WTC11 (cell line): ENCODE measurements around the gene NEUROG2. TPM values are rescaled to one million over a fixed set of nuclear protein-coding genes. Genes with fewer than 3 reads are reported as not detected.

Source experiments
- ATAC-seq: fragments of 200-7000 bp; cut with Tn5 transposase; 2 replicates; pipeline ENCODE4 v1.10.0; 2021; ENCODE audit warnings: mild to moderate bottlenecking, moderate library complexity
- CTCF ChIA-PET: fragments of 300-600 bp; sonication (Branson Sonifier 250); formaldehyde crosslinking; loops from one replicate; lab custom pipeline; 2021; ENCODE audit warnings: antibody characterized with exemption; lab: Charles Lee
- POLR2A ChIA-PET: fragments of 350-600 bp; sonication (Branson Sonifier 250); formaldehyde crosslinking; loops from one replicate; lab custom pipeline; 2021; ENCODE audit warnings: antibody characterized with exemption; lab: Charles Lee
- DNase-seq: peaks from one replicate; pipeline ENCODE4 v3.0.0; 2021; ENCODE audit warnings: low spot score
- H3K27ac Mint-ChIP-seq: 2 replicates; pipeline ENCODE4 v1.8.0; 2021; ENCODE audit warnings: mixed read lengths
- H3K27me3 Mint-ChIP-seq: 2 replicates; pipeline ENCODE4 v1.8.0; 2021; ENCODE audit warnings: low read depth, mild to moderate bottlenecking, moderate library complexity, mixed read lengths
- H3K36me3 Mint-ChIP-seq: 2 replicates; pipeline ENCODE4 v1.8.0; 2021; ENCODE audit warnings: mixed read lengths
- H3K4me1 Mint-ChIP-seq: 2 replicates; pipeline ENCODE4 v1.8.0; 2022; ENCODE audit warnings: mixed read lengths
- H3K4me3 Mint-ChIP-seq: 2 replicates; pipeline ENCODE4 v1.8.0; 2021; ENCODE audit warnings: mild to moderate bottlenecking, moderate library complexity, mixed read lengths
- H3K9me3 Mint-ChIP-seq: 2 replicates; pipeline ENCODE4 v1.8.0; 2021; ENCODE audit warnings: mixed read lengths
- ARID4B ChIP-seq: sonication (generic); formaldehyde crosslinking; IDR thresholded peaks from 2 replicates; pipeline ENCODE4 v1.8.0; 2023; ENCODE audit warnings: missing genetic modification reagents, mild to moderate bottlenecking, borderline replicate concordance
- CBFB ChIP-seq: sonication (generic); formaldehyde crosslinking; IDR thresholded peaks from 2 replicates; pipeline ENCODE4 v1.8.1; 2022; ENCODE audit warnings: mild to moderate bottlenecking, low read depth, missing genetic modification reagents
- E2F1 ChIP-seq: sonication (generic); formaldehyde crosslinking; IDR thresholded peaks from 2 replicates; pipeline ENCODE4 v1.8.0; 2022; ENCODE audit warnings: mild to moderate bottlenecking, missing genetic modification reagents
- E2F4 ChIP-seq: sonication (generic); formaldehyde crosslinking; IDR thresholded peaks from 2 replicates; pipeline ENCODE4 v1.8.1; 2022; ENCODE audit warnings: low read depth, mild to moderate bottlenecking, moderate library complexity, missing genetic modification reagents, borderline replicate concordance
- ELF4 ChIP-seq: sonication (generic); formaldehyde crosslinking; IDR thresholded peaks from 2 replicates; pipeline ENCODE4 v1.8.1; 2022; ENCODE audit warnings: low read depth, mild to moderate bottlenecking, moderate library complexity, missing genetic modification reagents
- ESRRA ChIP-seq: sonication (generic); formaldehyde crosslinking; IDR thresholded peaks from 2 replicates; pipeline ENCODE4 v1.8.1; 2022; ENCODE audit warnings: mild to moderate bottlenecking, missing genetic modification reagents, borderline replicate concordance
- FOXJ3 ChIP-seq: sonication (generic); formaldehyde crosslinking; IDR thresholded peaks from 2 replicates; pipeline ENCODE4 v1.9.0; 2021; ENCODE audit warnings: missing genetic modification reagents, mild to moderate bottlenecking, borderline replicate concordance
- FOXK1 ChIP-seq: sonication (generic); formaldehyde crosslinking; IDR thresholded peaks from 2 replicates; pipeline ENCODE4 v1.8.0; 2022; ENCODE audit warnings: mild to moderate bottlenecking, moderate library complexity, missing genetic modification reagents
- GRHL2 ChIP-seq: fragments of 250-450 bp; sonication (Bioruptor Pico); IDR thresholded peaks from 2 replicates; pipeline ENCODE4 v1.8.0; 2022; ENCODE audit warnings: mild to moderate bottlenecking, moderate library complexity; ENCODE audit not compliant: insufficient replicate concordance, severe bottlenecking
- HMGA2 ChIP-seq: fragments of 250-450 bp; sonication (Bioruptor Pico); IDR thresholded peaks from 2 replicates; pipeline ENCODE4 v1.4.0; 2021; ENCODE audit warnings: mild to moderate bottlenecking, moderate library complexity
- IRF1 ChIP-seq: sonication (generic); formaldehyde crosslinking; IDR thresholded peaks from 2 replicates; pipeline ENCODE4 v1.8.0; 2023; ENCODE audit warnings: missing genetic modification reagents
- KAT7 ChIP-seq: sonication (generic); formaldehyde crosslinking; IDR thresholded peaks from 2 replicates; pipeline ENCODE4 v1.8.1; 2023; ENCODE audit warnings: missing genetic modification reagents, mild to moderate bottlenecking, borderline replicate concordance
- NR1H2 ChIP-seq: sonication (generic); formaldehyde crosslinking; IDR thresholded peaks from 2 replicates; pipeline ENCODE4 v1.9.0; 2021; ENCODE audit warnings: mild to moderate bottlenecking, moderate library complexity, missing genetic modification reagents
- NR2C2 ChIP-seq: sonication (generic); formaldehyde crosslinking; IDR thresholded peaks from 2 replicates; pipeline ENCODE4 v1.8.0; 2022; ENCODE audit warnings: mild to moderate bottlenecking, missing genetic modification reagents
- SMAD3 ChIP-seq: sonication (generic); formaldehyde crosslinking; IDR thresholded peaks from 2 replicates; pipeline ENCODE4 v1.8.0; 2022; ENCODE audit warnings: missing genetic modification reagents, mild to moderate bottlenecking, borderline replicate concordance
- ZMAT4 ChIP-seq: fragments of 250-450 bp; sonication (Bioruptor Pico); IDR thresholded peaks from 2 replicates; pipeline ENCODE4 v1.9.0; 2021; ENCODE audit warnings: mild to moderate bottlenecking
- ZNF138 ChIP-seq: sonication (generic); formaldehyde crosslinking; conservative IDR thresholded peaks from 2 replicates; pipeline ENCODE4 v1.8.1; 2022; ENCODE audit warnings: mild to moderate bottlenecking, moderate library complexity, missing genetic modification reagents
- ZNF423 ChIP-seq: fragments of 250-450 bp; sonication (Bioruptor Pico); IDR thresholded peaks from 2 replicates; pipeline ENCODE4 v2.1.2; 2022; ENCODE audit warnings: mild to moderate bottlenecking, moderate library complexity
- ZNF425 ChIP-seq: fragments of 250-450 bp; sonication (Bioruptor Pico); conservative IDR thresholded peaks from 2 replicates; pipeline ENCODE4 v1.9.0; 2021; ENCODE audit warnings: mild to moderate bottlenecking
- total RNA-seq: library from RNA; stranded (reverse); gene quantifications from 3 replicates; pipeline ENCODE4 v1.2.3, GENCODE V29; 2021

The NEUROG2 gene
- total RNA-seq, 1 experiment from 2014 or later: not detected

- POLR2A ChIA-PET: no interaction called here
- Mint-ChIP-seq H3K36me3 (no peaks in the 10 kb centered on the region), H3K27ac (no peak overlapping the region), H3K4me3 (no peak overlapping the region), H3K27me3 (no peaks in the 10 kb centered on the region)
- ATAC-seq (no peak), DNase-seq (no peak)
- CTCF ChIA-PET: interaction anchor here (1.4 to 4.2 kb wide), 2 partner anchors 12 to 229 kb away, joined by 4 to 18 read pairs; no protein-coding TSS in a partner anchor
- TF ChIP-seq NR1H2 (CRISPR knock-in tag) (no peak), HMGA2 (CRISPR knock-in tag) (no peak), FOXJ3 (CRISPR knock-in tag) (no peak)
- TF ChIP-seq, all 79 proteins: peak for 0
- H3K9me3 Mint-ChIP-seq: no peaks in the 10 kb centered on the region
- no peaks in the 10 kb centered on the region for H3K4me1 Mint-ChIP-seq
These were observed 20.1 kb upstream of the NEUROG2 start for GRCh38 chr4:112536123-112536522.

- ATAC-seq: no peak
- H3K9me3 Mint-ChIP-seq: no peaks in the 10 kb centered on the region
- no peak overlapping the region for H3K4me3 Mint-ChIP-seq
- ChIA-PET CTCF (interaction anchor here (1.6 kb wide), 1 partner anchor 8 kb away, joined by 3 read pairs; no protein-coding TSS in a partner anchor), POLR2A (interaction anchor here (0.6 kb wide), 1 partner anchor 377 kb away, joined by 5 read pairs; no protein-coding TSS in a partner anchor)
- no peak overlapping the region for H3K27ac Mint-ChIP-seq
- H3K4me1 Mint-ChIP-seq: no peaks in the 10 kb centered on the region
- H3K36me3 Mint-ChIP-seq: no peaks in the 10 kb centered on the region
- no peaks in the 10 kb centered on the region for H3K27me3 Mint-ChIP-seq
- no peak for TF ChIP-seq E2F4 (CRISPR knock-in tag)
- no peak for TF ChIP-seq CBFB
- no peak for TF ChIP-seq ZNF425 (CRISPR knock-in tag)
- no peak for TF ChIP-seq GRHL2
- no peak for TF ChIP-seq KAT7 (CRISPR knock-in tag)
- no peak for TF ChIP-seq NR2C2 (CRISPR knock-in tag)
- TF ChIP-seq ZNF138 (CRISPR knock-in tag): no peak
- no peak for TF ChIP-seq FOXK1
- TF ChIP-seq ESRRA (CRISPR knock-in tag): no peak
- no peak for TF ChIP-seq ARID4B (CRISPR knock-in tag)
- no peak for TF ChIP-seq IRF1 (CRISPR knock-in tag)
- TF ChIP-seq ELF4 (CRISPR knock-in tag): no peak
- no peak for TF ChIP-seq E2F1
- TF ChIP-seq ZMAT4 (CRISPR knock-in tag): no peak
- no peak for TF ChIP-seq SMAD3 (CRISPR knock-in tag)
- no peak for TF ChIP-seq ZNF423
- TF ChIP-seq, all 79 proteins: peak for 0
- no peak for DNase-seq
These were observed 16.3 kb upstream of the NEUROG2 start for GRCh38 chr4:112532267-112532666.
